Measurements from ENCODE around the gene SPAG16.
"Not testable (repeated sequence)": the region's sequence is repeated elsewhere in the genome, so short reads cannot be mapped to it uniquely, and the experiment has no call there.

The SPAG16 gene

GRCh38 chr2:213561759-213562158, 277.5 kb downstream of the SPAG16 start:
- DNase-seq: no peak

DNA sequence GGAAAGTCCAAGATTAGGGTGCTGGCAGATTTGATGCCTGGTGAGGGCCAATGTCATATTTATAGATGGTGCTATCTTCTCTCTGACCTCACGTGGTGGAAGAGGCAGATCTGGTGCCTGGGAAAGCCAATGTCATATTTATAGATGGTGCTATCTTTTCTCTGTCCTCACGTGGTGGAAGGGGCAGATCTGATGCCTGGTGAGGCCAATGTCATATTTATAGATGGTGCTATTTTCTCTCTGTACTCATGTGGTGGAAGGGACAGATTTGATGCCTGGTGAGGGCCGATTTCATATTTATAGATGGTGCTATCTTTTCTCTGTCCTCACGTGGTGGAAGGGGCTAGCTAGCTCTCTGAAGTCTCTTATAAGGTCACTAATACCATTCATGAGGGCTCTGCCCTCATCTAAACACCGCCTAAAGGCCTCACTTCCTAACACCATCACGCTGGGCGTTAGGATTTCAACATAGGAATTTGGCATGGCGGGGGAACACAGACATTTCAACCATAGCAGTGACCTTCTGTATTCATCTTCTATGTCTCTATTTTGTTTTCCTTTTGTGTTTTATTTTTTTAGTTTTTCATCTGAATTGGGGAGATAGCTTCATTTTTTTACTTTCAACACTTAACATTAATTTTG, 278.4 kb downstream of the SPAG16 start:
- DNase-seq: no peak

DNA sequence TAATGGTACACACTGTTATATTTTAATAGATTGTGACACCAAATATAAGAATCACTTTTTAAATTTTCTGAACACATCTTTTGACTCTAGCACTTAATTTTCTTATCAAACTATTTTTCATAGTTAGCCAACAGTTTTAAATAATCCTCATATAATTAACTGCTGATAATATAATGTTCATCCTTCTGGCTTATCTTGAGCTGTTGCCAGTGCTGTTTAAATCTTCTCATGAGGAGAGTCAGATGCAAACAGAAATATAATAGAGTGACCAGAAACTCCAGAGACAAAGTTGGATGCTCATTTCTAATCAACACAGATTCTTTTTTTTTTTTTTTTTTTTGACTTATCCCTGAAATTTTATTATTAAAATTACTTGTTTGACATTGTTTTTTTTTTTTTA, 282.6 kb downstream of the SPAG16 start:
- no peak for DNase-seq

GRCh38 chr2:213609570-213610170, 325.4 kb downstream of the SPAG16 start:
- DNase-seq: no peak

DNA sequence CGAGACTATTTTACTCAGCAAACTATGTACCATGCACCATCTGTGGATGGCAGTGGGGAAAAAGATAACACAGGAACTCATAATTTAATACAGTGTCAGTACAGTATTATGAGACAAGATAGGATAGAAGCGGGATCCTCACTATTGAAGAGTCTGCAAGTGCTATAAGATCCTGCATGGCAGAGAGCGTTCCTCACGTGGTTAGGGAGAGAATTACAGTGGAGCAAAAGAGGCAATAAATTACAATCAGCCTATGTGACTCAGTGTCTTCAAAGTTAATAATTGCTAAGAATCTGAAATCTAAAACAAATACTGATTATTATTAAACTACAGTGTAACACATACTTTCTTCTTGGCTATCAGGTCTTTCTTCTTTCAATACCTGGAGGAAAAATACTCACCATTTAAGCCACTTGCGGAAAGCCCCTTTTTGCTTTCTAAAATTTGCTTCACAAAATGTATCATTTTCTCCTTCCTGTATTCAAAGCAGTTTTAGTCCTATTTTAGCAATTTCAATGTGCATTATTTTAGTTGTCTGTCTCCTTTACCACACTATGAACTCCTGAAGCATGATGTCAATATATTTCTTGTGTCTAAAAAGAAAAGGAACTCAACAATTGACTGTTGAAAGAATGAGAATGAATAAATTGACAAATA, 342.9 kb downstream of the SPAG16 start:
- no peak for DNase-seq

DNA sequence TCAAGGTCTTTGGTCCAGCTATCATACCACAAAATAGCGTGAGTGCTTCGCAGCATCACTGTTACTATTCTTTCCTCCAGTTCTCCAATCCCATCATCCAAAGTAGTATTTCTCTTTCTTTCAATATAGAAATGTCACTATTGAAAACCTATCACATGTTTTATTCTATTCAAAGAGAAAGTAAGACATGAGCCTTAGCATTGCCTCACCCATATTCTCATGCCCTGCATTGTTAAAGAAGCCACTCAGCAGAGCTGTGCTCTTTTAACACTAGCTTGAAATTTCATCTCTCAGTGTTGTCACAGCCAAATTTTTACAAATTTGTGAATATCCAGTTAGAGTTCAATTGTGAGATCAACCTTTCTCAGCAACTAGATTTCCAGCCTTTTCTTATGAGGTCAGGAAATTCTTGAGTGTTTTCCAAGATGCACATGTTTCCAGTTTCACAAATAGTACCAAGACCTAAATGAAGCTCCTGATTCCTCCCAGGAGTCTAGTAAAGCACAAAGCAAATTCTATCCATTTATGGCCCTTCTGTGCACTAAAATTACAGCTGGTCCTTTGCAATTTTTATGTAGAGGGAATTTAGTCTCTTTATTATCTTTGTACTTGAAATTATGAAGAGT, 343.7 kb downstream of the SPAG16 start:
- DNase-seq: no peak

GRCh38 chr2:213640738-213641425, 356.6 kb downstream of the SPAG16 start:
- no peak for DNase-seq

DNA sequence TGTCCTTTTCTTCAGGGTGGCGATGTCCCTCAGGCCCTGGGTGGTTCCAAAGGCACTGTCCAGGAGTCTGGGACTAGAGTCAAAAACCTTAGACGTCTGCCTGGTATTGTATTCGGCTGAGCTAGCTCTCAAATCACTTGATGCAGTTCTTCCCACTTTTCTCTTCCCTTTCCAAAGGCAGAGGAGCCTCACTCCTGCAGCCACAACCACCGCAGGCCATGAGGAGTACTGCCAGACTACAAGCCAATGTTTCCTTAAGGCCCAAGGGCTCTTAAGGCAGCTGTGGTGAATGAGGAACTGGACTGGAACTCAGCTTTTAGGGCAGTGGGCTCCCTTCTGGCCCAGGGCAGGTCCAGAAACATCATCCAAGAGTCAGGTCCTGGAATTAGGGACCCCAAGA, 360.7 kb downstream of the SPAG16 start:
- no peak for DNase-seq

DNA sequence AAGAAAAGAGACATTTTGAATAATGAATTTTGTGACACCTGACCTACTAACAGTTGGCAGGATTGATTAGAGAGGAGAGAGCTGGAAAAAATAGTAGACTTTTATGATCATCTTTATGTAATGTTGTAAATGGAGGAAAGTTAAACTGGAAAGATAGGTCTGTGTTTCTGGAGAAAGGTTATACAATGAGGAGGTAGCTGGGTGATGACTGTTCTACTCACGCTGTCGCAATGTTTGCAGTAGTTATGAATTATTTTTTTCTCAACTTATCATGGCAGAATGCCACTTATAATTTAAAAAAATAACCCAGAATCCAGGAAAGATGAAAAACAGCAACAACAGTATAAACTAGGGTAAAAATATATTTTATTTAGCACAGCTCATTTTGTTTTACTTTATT, 364.9 kb downstream of the SPAG16 start:
- no peak for DNase-seq

GRCh38 chr2:213664817-213665216, 380.6 kb downstream of the SPAG16 start:
- no peak for DNase-seq

GRCh38 chr2:213669657-213670056, 385.4 kb downstream of the SPAG16 start:
- DNase-seq: no peak

DNA sequence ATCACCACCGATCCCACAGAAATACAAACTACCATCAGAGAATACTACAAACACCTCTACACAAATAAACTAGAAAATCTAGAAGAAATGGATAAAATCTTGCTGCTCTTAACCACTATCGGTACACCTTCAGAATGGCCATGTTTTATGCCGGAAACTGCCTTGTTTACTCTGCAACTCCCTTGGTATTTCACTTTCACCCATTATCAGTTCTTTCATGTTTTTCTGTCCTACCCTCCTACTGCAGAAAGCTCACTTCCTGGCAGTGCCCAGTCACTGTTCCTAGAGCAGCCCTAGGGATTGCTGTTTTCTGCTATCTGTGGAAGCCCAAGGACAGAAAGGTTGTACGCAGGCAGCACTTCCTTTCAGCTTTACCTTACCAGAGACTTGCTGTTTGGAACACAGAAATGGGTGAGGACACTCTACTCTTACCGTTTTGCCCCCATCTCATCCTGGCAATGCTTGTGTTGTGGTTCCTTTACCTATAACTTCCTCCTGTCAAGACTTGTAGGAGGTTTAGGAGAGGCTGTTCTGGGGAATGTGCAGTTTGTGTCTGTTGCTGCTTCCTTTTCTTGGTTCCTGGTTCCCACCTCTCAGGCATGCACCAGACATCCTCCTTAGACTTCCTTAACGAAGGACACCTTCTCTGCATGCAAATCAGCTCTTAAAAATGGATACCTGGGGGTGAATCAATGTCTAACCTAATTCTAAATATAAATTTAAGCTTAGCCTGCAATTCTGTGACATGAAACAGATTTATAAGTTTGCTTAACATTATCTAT, 394.4 kb downstream of the SPAG16 start:
- DNase-seq: no peak

GRCh38 chr2:213679894-213680293, 395.6 kb downstream of the SPAG16 start:
- no peak for DNase-seq

DNA sequence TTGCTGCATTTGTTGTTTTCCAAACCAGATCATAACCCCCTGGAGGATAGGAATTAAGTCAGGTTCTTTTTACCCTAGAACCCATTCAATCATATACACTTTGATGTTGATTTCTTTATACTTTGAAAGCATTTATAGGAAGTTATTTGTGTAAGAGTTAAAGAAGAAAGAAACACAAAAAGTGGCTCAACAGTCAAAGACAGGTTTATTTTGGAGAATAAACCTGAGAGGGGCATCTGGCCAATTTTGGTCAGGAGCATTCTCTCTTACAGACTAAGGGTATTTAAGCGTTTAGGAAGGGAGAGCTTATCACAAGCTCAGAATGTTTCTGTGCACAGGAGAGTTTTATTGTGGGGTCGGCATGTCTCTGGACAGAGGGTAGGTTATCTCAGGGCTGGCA, 398.0 kb downstream of the SPAG16 start:
- DNase-seq: no peak

GRCh38 chr2:213688133-213688532, 403.9 kb downstream of the SPAG16 start:
- no peak for DNase-seq

GRCh38 chr2:213688825-213689224, 404.6 kb downstream of the SPAG16 start:
- not testable (repeated sequence) for DNase-seq

- no peak for DNase-seq
Observed at GRCh38 chr2:213689585-213689984, 405.3 kb downstream of the SPAG16 start.

GRCh38 chr2:213691351-213691750, 407.1 kb downstream of the SPAG16 start:
- DNase-seq: no peak

DNA sequence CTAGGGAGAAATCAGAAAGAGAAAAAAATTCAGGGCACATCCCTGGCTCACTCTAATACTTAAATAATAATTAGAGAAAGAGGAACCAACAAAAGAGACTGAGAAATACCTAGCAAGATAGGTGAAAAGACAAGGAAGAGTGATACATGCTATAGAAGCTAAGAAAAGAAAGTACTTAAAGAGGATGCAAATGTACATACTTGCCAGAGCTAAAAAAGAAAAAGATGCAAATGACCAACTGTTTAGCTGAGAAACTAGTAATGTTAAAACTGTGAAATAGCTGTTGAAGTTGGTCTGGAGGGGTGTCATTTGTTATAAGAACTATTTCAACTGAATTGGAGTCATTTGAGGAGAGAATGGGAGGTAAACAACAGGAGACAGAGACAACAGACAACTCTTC, 412.2 kb downstream of the SPAG16 start:
- DNase-seq: no peak

GRCh38 chr2:213701365-213701764, 417.1 kb downstream of the SPAG16 start:
- not testable (repeated sequence) for DNase-seq

DNA sequence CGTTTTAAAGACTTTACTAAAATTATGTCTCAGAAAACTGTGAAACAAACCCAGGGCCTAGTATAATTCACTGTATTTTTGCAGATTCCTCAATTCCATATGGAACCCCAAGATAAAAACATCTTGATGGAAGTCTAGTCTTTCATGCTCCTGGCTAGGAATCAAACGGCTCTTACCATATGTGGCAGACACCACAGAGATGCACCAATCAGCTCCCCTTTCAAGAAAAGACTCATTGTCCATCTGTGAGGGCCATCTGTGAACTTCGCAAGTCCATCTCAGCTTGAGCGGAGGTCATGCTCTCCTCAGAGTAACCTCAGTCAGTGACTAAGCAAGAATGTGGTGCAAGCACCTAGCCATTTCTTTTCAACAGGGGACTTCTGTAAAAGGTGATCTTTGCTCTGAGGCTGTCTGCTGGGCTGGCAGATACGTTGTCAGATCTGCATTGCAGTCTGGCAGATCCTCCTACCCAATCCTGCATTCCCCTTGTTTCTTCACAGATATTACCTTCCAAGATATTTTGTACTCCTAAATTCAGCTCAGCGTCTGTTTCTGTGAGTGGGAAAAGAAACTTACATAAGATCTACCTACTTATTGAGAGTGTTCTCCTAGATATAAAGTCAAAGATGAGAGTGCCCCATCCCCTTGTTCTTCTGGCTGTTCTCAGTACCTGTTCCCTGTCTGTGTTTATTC, 419.3 kb downstream of the SPAG16 start:
- no peak for DNase-seq

DNA sequence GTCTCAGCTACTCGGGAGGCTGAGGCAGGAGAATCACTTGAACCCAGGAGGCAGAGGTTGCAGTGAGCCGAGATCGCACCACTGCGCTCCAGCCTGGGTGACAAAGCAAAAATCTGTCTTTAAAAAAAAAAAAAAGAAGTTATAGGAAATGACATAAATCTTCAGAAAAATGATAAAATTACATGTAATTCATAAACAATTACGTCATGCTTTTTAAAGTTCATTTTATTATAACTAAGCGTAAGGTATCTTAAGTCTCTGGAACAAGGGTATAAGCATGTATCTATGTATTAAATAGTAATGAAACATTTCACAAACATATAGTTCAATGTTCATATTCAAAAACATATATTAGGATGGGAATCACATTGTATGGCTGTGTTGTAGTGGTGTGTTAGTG, 425.9 kb downstream of the SPAG16 start:
- no peak for DNase-seq
